ENCODE data around the gene MAP7.
"Not testable (repeated sequence)": the region's sequence is repeated elsewhere in the genome, so short reads cannot be mapped to it uniquely, and the experiment has no call there.

MAP7 gene

DNA sequence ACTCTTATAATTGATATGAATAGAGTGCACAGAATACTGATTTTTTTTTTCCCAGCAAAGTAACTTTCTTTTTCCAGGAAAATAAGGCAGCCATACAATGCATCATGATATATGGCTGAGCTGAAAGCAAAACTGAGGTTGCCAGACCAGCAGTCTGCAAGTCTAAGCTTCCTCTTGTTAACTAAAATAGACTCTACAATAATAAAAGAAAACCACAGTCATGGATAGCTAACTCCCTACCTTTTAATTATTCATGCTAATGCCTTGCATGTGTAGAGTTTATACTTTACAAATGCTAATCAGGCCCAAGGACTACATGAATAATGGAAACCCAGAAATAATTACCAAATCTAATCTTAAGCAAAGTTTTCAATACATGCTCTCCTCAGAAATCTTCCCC is 47.4 kb downstream of the MAP7 start:
- no peak for DNase-seq (ENCODE audit: low read depth)

DNA sequence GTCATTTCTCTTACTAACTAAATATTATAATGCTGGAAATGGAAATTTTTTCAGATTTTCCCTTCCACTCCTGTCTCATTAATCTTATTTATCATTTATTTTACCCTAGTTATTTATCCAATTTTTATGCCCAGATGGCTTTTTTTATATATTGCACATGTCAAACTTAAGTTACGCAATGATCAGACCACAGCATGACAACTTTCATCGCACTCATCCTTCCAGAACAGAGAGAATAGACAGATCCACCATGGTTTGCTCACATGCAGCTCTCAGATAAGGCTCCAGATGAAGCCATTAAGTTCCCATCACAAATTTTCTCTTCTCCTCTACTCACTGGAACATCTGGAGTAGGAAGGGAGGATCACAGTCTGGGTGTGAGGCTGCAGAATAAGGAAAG is 48.7 kb downstream of the MAP7 start:
- DNase-seq (ENCODE audit: low read depth): no peak

DNA sequence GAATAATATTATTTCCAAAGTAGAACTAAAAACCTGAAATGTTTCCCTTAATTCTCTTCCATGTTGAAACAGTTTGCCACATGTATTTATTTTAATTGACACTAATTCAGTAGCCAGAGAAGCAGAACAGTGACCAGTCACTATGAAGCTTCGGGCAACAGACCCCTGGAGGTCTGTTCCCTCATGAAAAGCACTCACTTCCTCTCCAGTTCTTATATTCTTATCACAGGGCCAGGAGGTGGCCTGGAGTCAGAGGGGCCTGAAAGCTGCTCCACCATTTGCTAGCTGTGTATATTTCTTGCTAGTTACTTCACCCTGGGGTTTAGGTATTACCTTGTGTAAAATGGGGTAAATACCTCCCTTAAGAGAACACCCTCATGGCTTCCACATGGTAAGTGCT is 49.1 kb downstream of the MAP7 start:
- no peak for DNase-seq (ENCODE audit: low read depth)

DNA sequence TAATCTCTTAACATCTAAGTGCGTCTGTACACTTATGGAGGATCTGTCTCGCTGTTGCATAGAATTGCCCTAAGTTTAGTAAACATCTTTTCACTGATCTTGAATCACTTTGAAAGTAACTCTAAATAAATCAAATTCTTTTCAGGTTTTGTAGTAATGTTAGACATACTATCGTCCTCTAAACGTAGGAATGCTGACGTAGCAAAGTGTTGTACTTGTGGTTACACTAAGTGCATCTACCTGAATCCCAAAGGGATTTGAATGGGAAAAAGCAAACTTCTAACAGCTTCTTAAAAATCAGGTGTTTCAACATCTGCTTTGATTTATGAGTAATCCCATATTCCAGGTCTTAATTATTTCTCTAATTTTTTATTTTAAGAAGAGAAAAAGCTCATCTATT is 49.8 kb downstream of the MAP7 start:
- no peak for DNase-seq (ENCODE audit: low read depth)

DNA sequence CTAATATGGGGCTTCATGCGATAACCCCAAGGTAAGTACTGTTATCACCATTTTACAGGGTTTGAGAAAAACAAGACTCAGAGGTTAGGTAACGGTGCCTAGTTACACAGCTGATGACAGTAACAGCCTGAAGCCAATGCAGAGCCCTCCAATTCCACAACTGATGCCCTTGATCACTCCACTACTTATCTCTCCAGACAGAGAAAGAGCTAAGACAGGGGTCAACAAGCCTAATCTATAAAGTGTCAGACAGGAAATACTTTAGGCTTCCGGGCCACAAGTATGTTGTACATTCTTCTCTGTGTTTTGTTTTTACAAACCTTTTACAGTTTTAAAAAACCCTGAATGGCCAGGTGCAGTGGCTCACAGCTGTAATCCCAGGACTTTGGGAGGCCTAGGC is 50.9 kb downstream of the MAP7 start:
- no peak for DNase-seq (ENCODE audit: low read depth)

DNA sequence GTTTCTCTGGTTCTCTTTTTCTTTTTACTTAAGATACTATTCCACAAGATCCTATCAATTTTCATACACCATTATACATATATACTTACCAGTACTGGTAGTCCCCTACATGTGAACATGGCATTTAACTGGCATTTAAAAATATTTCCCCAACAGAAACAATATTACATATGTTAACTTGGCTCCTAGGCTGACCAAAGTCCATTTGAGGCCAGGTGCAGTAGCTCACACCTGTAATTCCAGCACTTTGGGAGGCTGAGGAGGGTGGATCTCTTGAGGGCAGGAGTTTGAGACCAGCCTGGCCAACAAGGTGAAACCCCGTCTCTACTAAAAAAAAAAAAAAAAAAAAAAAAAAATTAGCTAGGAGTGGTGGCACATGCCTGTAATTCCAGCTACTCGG is 53.8 kb downstream of the MAP7 start:
- not testable (repeated sequence) for DNase-seq (ENCODE audit: low read depth)

DNA sequence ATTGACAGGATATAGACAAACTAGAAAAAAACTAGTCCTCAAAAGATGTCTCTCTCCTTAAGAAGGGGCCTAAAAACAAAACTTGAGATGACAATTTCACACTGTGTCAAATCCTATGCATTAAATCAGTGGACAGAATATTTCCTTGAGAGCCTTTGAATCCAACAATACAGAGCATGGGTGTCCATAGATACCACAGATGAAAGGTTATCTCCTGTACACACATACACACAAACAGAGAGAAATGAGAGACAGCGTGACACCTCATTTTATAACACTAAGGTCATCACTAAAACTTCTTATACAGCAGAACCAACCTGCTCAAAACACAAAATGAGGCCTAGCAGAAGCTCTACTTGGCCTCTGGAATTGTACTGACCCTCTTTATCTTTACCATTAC is 55.5 kb downstream of the MAP7 start:
- no peak for DNase-seq (ENCODE audit: low read depth)

DNA sequence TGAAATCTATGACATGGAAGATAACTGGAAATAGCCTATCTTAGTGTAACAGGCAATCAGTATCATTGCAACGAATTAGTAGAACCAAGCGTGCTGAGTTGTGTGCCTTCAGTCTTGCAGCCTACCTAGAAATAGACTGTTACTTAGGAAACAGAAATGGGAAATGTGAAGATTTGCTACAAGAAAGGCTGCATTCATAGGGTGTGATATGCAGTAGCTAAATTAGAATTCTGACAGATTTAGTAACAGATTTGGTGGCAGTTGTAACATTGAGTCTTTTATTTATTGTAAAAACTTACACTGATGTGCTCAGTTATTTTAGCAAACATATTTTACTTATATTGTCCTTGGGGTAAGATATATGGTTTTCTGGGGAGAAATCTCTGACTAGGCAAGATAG is 56.2 kb downstream of the MAP7 start:
- DNase-seq (ENCODE audit: low read depth): no peak

DNA sequence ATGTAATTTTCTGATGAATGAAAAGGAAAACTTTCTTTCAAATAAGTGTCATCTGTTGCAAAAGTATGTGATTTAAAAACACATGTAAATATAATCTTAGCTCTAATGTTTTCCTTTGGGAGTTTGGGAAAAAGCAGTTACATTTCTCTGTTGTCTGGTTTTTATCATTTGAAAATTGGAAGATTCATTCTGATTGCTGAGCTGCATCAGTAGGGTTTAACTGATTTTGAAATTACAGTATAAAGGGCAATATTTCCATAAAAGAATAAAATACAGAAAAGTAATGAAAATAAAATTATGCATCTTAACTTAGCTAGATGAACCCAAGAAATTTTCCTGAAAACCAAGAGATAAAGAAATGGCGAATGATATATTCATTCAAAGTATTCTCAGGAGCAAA is 57.8 kb downstream of the MAP7 start:
- no peak for DNase-seq (ENCODE audit: low read depth)

DNA sequence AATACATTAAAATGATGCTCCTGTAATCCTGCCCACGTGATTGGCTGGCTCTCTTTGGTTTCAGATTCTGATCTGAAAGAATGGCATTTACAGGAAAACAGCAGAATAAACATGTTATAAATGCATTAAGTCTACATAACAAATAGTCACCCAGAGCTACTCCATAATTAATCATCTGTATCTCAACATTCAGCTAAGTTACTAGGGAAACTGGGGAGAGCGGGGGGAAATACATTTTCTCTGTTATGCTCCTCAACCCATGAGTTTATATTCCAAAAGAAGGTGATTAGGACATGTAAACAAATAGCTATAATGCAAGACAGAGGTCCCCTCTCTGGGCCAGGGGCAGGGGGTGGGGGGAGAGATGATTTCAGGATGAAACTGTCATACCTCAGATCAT is 58.5 kb downstream of the MAP7 start:
- DNase-seq (ENCODE audit: low read depth): no peak

DNA sequence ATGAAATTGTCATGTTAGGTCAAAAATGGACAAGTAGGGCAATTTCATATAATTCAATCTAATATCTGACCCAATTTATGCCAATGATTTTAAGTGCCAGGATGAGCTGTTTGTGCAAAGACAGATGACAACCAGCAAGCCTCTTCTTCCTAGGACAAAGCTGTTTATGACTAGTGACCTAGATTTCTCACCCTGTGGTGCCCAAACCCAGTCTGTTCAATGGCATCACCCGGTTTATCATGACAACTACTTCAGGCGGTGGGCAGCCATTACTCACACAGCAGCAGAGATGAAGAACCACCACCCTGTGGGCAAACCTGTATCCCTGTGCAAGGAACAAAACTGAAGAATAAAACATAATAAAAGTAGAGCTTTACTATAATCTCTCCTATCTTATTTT is 59.0 kb downstream of the MAP7 start:
- DNase-seq (ENCODE audit: low read depth): no peak

DNA sequence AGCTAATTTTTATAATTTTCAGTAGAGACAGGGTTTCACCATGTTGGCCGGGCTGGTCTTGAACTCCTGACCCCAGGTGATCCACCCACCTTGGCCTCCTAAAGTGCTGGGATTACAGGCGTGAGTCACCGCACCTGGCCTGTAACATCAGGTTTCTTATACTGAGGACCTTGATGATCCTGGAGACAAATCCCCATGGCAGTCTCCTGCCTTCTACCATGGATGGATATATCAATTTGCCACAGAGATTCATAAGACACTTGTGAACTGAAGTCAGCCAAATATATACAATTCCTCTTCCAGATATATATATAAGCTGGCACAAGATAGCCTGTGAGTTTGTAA is 60.6 kb downstream of the MAP7 start:
- not testable (repeated sequence) for DNase-seq (ENCODE audit: low read depth)

DNA sequence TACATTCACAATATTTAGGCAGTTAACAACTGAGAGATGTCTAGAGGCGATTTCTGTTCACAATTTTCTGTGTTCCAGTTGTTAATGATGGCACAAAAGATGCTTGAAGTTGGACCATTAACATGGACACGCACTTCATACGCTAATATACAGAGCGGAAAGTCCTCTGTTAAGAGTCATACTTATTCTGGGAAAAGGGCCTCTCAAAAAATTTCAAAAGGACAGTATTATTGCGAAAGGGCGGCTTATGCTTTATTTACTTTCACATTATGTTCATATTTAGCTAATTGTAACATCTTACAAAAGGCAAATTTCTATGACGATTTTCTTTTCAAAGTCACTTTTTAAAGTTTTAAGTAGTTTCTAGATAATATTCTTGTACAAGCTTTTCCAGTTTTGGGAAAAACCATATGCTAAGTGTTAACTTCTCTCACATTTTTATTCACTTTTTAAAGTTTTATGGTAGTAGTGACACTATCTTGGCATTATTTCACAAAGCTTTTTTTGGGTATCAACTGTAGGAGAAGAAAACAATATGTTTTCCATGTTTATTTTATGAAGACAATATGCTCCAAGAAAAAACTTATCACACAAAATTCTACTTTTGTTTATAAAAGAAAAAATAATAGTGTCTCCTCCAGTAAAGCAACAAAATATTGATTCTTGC is 62.3 kb downstream of the MAP7 start:
- peak; percentile 56 for DNase-seq (ENCODE audit: low read depth)

DNA sequence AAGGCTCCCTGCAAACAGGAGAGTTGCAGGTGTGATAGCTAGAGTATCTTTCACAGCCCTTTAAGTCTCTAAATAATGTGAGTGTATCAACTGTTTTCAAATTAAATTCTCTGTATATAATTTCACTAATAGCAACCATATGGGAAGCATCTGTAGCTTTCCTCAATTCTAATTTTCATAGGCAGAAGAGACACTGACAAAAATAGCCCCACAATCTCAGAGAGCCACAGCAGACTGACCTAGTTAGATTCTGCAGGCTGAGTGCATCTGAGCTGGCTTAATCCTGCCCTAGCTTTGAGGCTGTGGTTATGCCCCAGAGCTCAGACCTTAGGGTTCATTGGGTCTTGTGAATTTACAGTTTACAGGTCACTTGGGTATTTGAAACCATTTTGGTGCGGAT is 63.9 kb downstream of the MAP7 start:
- no peak for DNase-seq (ENCODE audit: low read depth)

DNA sequence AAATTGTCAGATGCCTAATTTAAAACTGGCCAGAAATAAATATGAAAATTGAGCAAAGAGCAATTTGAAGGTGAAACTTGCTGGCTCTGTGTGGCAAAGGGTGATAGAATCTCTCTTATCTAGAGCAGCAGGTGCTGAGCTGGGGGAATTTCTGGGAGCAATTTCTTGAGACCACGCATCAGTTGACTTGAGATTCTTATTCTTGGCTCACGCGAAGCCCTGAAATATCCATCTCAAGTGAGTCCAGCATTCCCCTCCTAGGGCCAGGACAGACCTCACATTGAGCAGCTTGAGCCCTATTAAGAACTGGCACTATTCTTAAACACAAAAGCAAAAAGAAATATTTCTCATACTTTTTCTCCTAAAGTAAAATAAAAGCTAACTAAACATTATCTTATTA is 66.3 kb downstream of the MAP7 start:
- no peak for DNase-seq (ENCODE audit: low read depth)

DNA sequence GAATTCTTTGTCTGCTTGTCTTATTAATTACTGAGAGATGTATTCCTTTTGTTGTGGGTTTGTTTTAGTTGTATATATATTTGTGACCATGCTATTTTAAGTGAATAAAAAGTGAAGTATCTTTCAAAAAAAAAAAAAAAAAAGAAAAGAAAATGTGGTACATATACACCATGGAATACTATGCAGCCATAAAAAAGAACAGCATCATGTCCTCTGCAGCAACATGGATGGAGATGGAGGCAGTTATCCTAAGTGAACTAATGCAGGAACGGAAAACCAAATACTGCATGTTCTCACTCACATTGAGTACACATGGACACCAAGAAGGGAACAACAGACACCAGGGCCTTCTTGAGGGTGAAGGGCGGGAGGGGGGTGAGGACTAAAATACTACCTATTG is 67.2 kb downstream of the MAP7 start:
- DNase-seq (ENCODE audit: low read depth): not testable (repeated sequence)

DNA sequence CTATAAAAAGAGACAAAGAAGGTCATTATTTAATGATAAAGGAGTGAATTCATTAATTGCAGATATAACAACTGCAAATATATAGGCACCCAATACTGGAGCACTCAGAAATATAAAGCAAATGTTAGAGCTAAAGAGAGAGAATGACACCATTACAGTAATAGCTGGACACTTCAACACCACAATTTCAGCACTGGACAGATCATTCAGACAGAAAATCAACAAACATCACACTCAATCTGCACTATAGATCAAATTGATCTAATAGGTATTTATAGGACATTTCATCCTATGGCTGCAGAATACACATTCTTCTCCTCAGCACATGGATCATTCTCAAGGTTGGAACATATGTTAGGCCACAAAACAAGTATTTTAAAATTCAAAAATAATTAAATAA is 72.7 kb downstream of the MAP7 start:
- no peak for DNase-seq (ENCODE audit: low read depth)

DNA sequence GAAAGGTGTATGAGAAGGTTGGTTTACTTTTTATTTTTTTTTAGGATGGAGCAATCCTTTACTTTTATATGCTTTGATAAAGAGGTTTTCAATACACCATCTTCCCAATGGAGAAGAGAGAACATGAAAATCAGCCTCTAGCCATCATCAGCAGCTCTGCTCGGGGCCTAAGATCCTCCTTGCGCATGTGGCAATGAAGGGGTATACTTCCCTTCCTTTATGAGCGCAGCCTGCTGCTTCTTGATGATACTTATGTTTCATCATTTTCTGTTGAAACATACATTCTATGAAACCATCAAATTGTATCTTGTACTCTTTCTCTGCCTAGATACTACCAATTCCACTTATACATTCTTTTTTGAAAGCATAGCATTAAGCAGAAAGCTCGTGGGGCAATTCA is 74.5 kb downstream of the MAP7 start:
- no peak for DNase-seq (ENCODE audit: low read depth)

DNA sequence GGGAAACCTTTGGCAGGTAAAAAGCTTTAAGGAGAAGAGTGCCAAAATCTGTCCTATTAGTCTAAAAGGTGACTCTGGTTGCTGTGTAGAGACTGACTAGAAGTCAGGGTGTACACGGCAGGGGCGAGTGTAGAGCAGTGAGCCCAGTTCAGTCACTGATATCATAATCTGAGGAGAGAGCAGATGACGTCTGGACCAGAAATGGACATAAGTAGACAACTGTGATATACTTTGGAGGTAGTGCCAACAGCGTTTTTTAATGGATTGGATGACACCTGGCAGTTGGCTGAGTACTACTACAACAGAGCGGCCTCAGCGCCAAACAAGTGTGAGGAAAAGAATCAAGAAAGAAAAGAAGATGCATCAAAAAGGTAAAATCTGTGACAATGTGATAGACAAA is 76.0 kb downstream of the MAP7 start:
- DNase-seq (ENCODE audit: low read depth): no peak

DNA sequence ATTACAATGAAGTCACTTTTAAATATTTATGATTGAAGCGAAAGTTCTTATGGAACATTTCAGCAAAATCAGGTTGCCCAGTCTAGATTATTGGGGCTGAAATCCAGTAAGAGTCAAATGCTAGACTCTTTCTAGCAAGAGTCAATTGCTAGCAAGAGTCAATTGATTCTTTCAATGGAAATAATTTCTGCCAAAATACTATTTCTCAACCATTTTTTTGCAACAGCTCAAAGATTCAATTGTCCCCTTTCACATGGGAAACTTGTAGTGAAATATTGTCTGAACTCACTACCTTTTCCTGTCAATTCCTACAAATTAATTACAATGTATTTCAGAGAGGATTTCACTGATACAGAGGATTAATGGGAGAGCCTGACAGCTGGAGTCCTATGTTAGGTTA is 78.3 kb downstream of the MAP7 start:
- no peak for DNase-seq (ENCODE audit: low read depth)

DNA sequence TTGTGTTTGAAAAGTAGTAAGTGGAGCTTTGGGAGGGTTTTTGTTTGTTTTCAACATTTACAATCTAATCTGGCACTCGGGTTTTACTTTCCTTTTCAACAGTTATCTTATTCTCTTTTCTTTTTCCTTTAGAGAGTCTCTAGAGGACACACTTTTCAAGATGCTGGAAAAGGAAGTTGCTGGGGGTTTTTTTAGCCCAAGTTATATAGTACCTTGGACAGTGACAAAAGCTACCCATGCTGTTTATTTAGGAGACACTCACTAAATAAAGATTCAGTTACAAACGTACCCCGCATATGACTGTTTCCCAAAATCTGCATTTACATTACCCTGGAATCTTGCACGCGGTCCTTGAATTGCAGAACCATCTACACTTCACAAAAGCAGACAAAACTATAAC is 78.8 kb downstream of the MAP7 start:
- no peak for DNase-seq (ENCODE audit: low read depth)

DNA sequence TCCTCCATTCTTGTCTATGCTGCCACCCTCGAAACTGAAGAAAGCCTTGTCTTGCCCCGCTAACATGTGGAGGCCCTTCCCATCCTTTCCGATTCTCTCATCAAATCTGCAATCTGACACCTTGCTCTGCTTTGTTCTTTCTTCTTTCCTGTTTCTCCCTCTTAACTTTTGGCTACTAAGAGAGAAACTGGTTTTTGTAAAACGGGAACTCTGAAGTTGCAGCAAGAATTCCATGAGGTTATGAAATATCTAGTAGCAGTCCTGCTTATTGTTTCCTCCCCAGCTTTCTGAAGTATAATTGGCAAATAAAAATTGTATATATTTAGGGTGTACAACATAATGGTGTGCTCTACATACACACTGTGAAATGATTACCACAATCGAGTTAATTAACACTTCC is 80.2 kb downstream of the MAP7 start:
- no peak for DNase-seq (ENCODE audit: low read depth)

DNA sequence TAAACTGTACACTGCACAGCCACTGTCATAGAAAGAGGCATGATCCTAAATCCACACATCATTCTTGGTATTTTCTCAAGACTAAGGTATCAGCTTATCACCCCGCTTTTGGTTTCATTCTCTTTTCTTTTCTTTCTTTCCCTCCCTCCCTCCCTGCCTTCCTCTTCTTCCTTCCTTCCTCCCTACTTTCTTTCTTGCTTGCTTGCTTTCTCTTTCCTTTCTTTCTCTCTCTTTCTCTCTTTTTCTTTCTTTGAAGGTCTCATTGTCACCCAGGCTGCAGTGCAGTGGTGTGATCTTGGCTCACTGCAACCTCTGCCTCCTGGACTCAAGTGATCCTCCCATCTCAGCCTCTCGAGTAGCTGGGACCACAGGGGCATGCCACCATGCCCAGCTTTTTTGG is 81.1 kb downstream of the MAP7 start:
- no peak for DNase-seq (ENCODE audit: low read depth)

DNA sequence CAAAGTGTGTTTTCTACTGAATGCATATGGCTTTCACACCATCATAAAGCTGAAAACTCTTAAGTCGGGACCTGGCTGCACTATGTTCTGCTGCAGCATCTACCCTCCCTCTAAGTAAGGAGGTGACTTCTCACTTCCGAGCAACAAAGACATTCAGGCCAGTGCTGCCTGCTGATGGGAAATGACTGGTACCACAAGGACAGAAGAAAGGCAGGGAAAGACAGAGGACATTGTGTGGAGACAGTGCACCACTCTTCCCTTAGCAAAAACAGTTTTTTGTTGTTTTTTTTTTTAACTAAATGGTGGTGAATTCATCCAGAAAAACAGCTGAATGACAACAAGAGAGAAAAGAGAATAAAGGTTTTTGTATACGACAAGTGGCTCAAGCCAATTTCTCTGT is 81.5 kb downstream of the MAP7 start:
- no peak for DNase-seq (ENCODE audit: low read depth)

DNA sequence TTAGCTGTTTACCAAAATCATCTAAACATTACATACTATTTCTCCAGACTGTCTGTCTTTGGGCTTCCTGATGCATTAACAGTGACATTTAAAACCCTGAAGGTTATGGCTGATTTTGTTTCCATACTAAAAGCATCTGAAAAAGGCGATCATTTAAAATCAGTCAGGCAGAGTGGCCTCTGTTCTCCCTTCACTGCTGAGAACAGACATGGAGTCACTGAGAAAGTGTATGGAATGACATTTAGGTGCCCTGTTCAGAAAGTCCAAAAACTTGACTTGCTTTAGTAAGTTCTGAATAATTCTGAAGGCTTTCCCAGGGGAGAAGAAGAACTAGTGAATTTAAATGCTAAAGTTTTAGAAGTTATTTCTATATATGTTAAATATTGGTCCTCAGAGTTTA is 83.0 kb downstream of the MAP7 start:
- no peak for DNase-seq (ENCODE audit: low read depth)
